Upper lobe of left lung (tissue), 4 donors: ENCODE data around the gene IQCH.

ENCODE experiments used
- CTCF ChIP-seq, 6 experiments: fragments of 450-650 bp in 4 of 6; fragments of 200-600 bp in 2 of 6; sonication (generic) in 2 of 6; IDR thresholded peaks; one replicate each; pipeline ENCODE4 v1.5.1; 2016 to 2019; ENCODE audit warnings: antibody characterized with exemption in 6 of 6
- POLR2A ChIP-seq, 4 donors: fragments of 450-650 bp; IDR thresholded peaks; one replicate each; pipeline ENCODE4 v1.5.1; 2016 to 2017; ENCODE audit warnings: antibody characterized with exemption in 4 of 4, mild to moderate bottlenecking in 2 of 4

GRCh38 chr15:67335026-67335425, 80.4 kb downstream of the IQCH start:
- TF ChIP-seq CTCF (IDR thresholded peaks at IDR 0.05) (no peak), POLR2A (IDR thresholded peaks at IDR 0.05) (no peak)
